ENCODE results near the gene VHLL.
"Not testable (repeated sequence)": the region's sequence is repeated elsewhere in the genome, so short reads cannot be mapped to it uniquely, and the experiment has no call there.

The VHLL gene

DNA sequence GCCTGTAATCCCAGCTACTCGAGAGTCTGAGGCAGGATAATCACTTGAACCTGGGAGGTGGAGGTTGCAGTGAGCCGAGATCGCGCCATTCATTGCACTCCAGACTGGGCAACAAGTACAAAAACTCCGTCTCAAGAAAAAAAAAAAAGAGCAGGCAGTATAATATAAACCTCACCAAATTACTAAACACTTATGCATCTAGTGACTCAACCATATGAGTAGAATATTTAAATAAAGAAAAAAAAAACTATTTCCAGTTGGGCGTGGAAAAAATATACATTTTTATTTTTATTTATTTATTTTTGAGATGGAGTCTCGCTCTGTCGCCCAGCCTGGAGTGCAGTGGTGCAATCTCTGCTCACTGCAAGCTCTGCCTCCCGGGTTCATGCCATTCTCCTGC, 24.1 kb upstream of the VHLL start:
- H3K9ac ChIP-seq (ENCODE audit: low read length); H3K4me3 ChIP-seq (ENCODE audit: low read depth, low read length); H3K9me3 ChIP-seq (ENCODE audit: control insufficient read depth, insufficient read depth, low read depth, low read length); H3K4me1 ChIP-seq (ENCODE audit: control insufficient read depth, insufficient read depth, low read length); H3K27ac ChIP-seq (ENCODE audit: low read depth, low read length); H3K27me3 ChIP-seq (ENCODE audit: control insufficient read depth, insufficient read depth, low read length): not testable (repeated sequence)
- peaks cover 83% of the 10 kb centered on the region for H3K36me3 ChIP-seq (ENCODE audit: control insufficient read depth, insufficient read depth, low read length)

DNA sequence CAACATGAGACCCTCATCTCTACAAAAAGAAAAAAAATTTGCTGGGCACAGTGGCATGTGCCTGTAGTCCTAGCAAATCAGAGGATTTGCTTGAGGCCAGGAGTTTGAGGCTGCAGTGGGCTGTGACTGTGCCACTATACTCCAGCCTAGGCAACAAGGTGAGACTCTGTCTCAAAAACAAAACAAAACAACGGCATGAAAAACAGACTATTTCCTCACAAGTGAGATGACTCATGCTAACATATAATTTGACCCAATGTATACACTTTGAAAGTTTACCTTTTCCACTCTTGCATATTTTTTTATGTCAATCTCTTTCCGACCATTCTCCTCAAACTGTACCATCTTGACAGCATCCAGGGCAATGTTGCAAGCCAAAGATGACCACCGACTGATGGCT, 21.5 kb upstream of the VHLL start:
- Histone ChIP-seq H3K27me3 (ENCODE audit: control insufficient read depth, insufficient read depth, low read length) (no peaks in the 10 kb centered on the region), H3K4me1 (ENCODE audit: control insufficient read depth, insufficient read depth, low read length) (no peaks in the 10 kb centered on the region), H3K9ac (ENCODE audit: low read length) (no peak overlapping the region), H3K4me3 (ENCODE audit: low read depth, low read length) (no peak overlapping the region), H3K36me3 (ENCODE audit: control insufficient read depth, insufficient read depth, low read length) (peaks cover 92% of the 10 kb centered on the region), H3K9me3 (ENCODE audit: control insufficient read depth, insufficient read depth, low read depth, low read length) (no peaks in the 10 kb centered on the region), H3K27ac (ENCODE audit: low read depth, low read length) (no peak overlapping the region)

DNA sequence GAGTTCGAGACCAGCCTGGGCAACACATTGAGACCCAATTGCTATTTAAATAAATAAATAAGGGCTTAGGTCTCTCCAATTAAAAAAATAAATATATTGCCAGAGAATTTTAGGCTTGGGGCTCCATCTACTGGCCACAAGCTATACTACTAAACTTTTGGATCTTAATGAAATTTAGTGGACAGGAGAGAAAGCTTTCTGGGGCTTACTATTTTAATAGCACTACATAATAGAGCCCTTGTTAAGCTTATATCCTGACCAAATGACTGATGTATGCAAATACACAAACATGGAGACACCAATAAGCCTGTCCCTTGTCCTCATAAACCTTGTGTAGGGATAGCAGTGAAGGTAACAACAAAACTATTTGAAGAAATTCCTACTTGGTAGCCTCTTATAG, 20.6 kb upstream of the VHLL start:
- Histone ChIP-seq H3K9ac (ENCODE audit: low read length) (no peak overlapping the region), H3K36me3 (ENCODE audit: control insufficient read depth, insufficient read depth, low read length) (peaks cover 92% of the 10 kb centered on the region), H3K4me1 (ENCODE audit: control insufficient read depth, insufficient read depth, low read length) (no peaks in the 10 kb centered on the region), H3K4me3 (ENCODE audit: low read depth, low read length) (no peak overlapping the region), H3K9me3 (ENCODE audit: control insufficient read depth, insufficient read depth, low read depth, low read length) (no peaks in the 10 kb centered on the region), H3K27ac (ENCODE audit: low read depth, low read length) (no peak overlapping the region), H3K27me3 (ENCODE audit: control insufficient read depth, insufficient read depth, low read length) (no peaks in the 10 kb centered on the region)

DNA sequence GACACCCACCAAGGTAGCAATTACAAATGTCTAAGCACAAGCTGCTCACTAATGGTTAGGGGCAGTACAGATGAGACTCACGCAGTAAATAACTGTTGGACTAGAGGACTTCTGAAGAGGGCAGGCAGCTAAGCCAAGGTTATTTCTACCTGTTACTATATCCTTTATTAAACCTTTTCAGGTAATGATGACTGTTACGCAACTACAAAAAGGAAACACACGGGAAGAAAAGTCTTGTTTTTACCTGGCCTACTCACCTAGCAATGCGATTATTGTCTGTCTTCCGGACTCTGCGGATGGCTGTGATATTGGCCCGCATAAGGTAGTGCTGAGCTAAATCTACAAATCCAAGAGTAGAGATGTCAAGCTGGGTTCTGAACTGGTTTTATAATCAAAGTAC, 17.8 kb upstream of the VHLL start:
- Histone ChIP-seq H3K36me3 (ENCODE audit: control insufficient read depth, insufficient read depth, low read length) (peaks cover 94% of the 10 kb centered on the region), H3K9ac (ENCODE audit: low read length) (no peak overlapping the region), H3K9me3 (ENCODE audit: control insufficient read depth, insufficient read depth, low read depth, low read length) (no peaks in the 10 kb centered on the region), H3K27ac (ENCODE audit: low read depth, low read length) (no peak overlapping the region), H3K4me1 (ENCODE audit: control insufficient read depth, insufficient read depth, low read length) (no peaks in the 10 kb centered on the region), H3K27me3 (ENCODE audit: control insufficient read depth, insufficient read depth, low read length) (no peaks in the 10 kb centered on the region), H3K4me3 (ENCODE audit: low read depth, low read length) (no peak overlapping the region)

DNA sequence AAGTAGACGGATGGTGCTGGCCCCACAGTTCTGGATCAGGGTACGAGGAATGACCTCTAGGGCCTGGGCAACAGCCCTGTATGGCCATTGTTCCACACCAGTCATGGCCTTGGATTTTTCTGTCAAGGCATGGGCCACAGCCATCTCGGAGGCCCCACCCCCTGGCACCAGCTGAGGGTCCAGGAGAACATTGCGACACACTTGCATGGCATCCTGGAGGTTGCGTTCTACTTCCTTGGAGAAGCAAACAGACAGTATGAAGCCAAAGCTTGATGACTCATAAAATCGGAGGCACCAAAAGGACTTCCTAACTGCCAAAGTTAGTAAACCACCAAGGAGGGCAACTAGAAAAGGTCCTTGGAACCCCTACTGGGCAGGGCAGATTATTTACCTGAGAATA, 11.9 kb upstream of the VHLL start:
- H3K4me3 ChIP-seq (ENCODE audit: low read depth, low read length), result no peak overlapping the region
- no peak overlapping the region for H3K27ac ChIP-seq (ENCODE audit: low read depth, low read length)
- no peaks in the 10 kb centered on the region for H3K27me3 ChIP-seq (ENCODE audit: control insufficient read depth, insufficient read depth, low read length)
- peaks cover 93% of the 10 kb centered on the region for H3K36me3 ChIP-seq (ENCODE audit: control insufficient read depth, insufficient read depth, low read length)
- H3K4me1 ChIP-seq (ENCODE audit: control insufficient read depth, insufficient read depth, low read length), result no peaks in the 10 kb centered on the region
- H3K9ac ChIP-seq (ENCODE audit: low read length), result no peak overlapping the region
- no peaks in the 10 kb centered on the region for H3K9me3 ChIP-seq (ENCODE audit: control insufficient read depth, insufficient read depth, low read depth, low read length)

DNA sequence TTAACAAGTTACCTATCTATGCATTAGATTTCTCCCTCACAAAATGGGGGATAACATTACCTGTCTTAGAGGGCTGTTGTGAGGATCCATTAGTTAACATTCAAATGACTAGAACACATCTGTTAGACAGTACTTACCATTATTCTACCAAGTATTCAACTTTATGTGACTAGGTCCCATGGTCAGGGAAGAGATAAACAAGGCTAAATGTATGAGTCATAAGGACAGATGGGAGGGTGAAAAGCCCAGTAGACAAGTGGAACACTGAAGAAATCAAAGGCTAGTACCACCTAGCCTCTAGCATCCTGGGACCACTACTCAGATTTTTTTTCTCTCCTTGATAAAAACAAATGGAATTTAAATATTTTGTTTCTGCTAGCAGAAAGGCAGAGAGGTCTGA, 9.0 kb upstream of the VHLL start:
- Histone ChIP-seq H3K36me3 (ENCODE audit: control insufficient read depth, insufficient read depth, low read length) (peaks cover 82% of the 10 kb centered on the region), H3K27me3 (ENCODE audit: control insufficient read depth, insufficient read depth, low read length) (no peaks in the 10 kb centered on the region), H3K27ac (ENCODE audit: low read depth, low read length) (no peak overlapping the region), H3K4me3 (ENCODE audit: low read depth, low read length) (no peak overlapping the region), H3K9ac (ENCODE audit: low read length) (no peak overlapping the region), H3K4me1 (ENCODE audit: control insufficient read depth, insufficient read depth, low read length) (no peaks in the 10 kb centered on the region), H3K9me3 (ENCODE audit: control insufficient read depth, insufficient read depth, low read depth, low read length) (no peaks in the 10 kb centered on the region)

DNA sequence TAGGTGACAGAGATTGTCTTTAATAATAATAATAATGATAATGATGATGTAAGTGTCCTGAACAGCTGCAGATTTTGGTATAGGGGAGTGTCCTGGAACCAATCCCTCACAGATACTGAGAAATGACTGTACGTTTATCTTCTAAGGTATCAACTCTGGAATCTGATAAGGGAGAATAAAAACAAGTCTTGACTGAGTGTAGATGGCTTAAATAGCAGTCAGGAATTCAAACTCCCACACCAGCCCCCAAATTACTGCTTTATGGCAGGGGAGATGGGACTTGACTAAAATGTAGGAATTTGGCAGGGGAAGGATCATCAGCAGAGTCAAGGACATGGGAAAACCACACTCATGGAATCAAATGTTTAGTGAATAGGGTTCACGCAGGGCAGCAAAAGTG, 6.1 kb upstream of the VHLL start:
- H3K36me3 ChIP-seq (ENCODE audit: control insufficient read depth, insufficient read depth, low read length), result peaks cover 59% of the 10 kb centered on the region
- H3K4me1 ChIP-seq (ENCODE audit: control insufficient read depth, insufficient read depth, low read length), result no peaks in the 10 kb centered on the region
- no peak overlapping the region for H3K27ac ChIP-seq (ENCODE audit: low read depth, low read length)
- H3K9ac ChIP-seq (ENCODE audit: low read length), result no peak overlapping the region
- no peaks in the 10 kb centered on the region for H3K9me3 ChIP-seq (ENCODE audit: control insufficient read depth, insufficient read depth, low read depth, low read length)
- no peaks in the 10 kb centered on the region for H3K27me3 ChIP-seq (ENCODE audit: control insufficient read depth, insufficient read depth, low read length)
- H3K4me3 ChIP-seq (ENCODE audit: low read depth, low read length), result no peak overlapping the region

DNA sequence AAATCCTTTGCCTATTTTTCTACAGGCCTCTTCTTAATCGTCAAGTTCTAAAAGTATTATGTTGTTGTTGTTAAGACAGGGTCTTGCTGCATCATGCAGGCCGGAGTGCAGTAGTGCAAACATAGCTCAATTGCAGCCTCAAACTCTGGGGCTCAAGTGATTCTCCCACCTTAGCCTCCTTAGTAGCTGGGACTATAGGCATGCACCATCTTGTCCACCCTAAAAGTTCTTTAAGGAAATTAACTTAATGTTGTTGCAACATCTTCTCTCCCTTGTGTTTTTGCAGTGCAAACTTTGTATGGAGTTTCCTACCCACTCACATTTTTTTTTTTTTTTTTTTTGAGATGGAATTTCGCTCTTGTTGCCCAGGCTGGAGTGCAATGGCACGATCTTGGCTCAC, 4.1 kb upstream of the VHLL start:
- Histone ChIP-seq H3K9me3 (ENCODE audit: control insufficient read depth, insufficient read depth, low read depth, low read length) (no peaks in the 10 kb centered on the region), H3K9ac (ENCODE audit: low read length) (no peak overlapping the region), H3K36me3 (ENCODE audit: control insufficient read depth, insufficient read depth, low read length) (peaks cover 39% of the 10 kb centered on the region), H3K4me3 (ENCODE audit: low read depth, low read length) (no peak overlapping the region), H3K27ac (ENCODE audit: low read depth, low read length) (no peak overlapping the region), H3K4me1 (ENCODE audit: control insufficient read depth, insufficient read depth, low read length) (no peaks in the 10 kb centered on the region), H3K27me3 (ENCODE audit: control insufficient read depth, insufficient read depth, low read length) (no peaks in the 10 kb centered on the region)

DNA sequence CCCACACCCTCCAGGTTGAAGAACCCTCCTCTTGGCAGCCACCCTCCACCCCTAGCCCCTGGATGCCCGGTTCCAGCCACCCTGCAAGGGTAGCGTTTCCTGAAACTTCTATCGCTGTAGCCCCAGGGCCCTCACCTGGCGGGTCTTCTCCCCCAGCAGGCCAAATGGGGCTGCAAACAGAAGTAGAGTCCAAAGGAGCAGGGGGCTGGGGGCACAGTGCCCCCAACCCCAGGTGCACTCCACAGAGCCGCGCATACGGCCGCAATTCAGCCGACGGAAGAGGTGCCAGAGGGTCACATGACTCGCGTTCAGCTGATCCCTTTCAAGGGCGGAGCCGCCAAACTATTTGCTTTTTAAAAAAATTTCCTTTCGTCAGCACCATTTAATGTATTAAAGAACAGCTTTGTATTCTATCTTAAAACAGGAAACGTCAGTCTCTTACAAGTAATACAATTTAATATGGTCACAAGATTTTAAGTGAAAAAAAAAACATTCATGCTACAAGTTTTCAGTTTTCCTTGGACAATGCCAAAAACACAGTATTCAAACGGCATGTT, 3.6 kb downstream of the VHLL start, which contains the start of gene GLMP:
GLMP (minus strand) TSS at position 289 of the 557 bp plus-strand sequence; CDS start at position 255, 34 bp downstream.
- H3K27me3 ChIP-seq (ENCODE audit: control insufficient read depth, insufficient read depth, low read length), result no peaks in the 10 kb centered on the region
- no peak within 1 kb of the TSS for H3K27ac ChIP-seq (ENCODE audit: low read depth, low read length)
- peak within 1 kb of the TSS; percentile 66 for H3K9ac ChIP-seq (ENCODE audit: low read length)
- H3K4me3 ChIP-seq (ENCODE audit: low read depth, low read length), result peak within 1 kb of the TSS; percentile 88
- H3K36me3 ChIP-seq (ENCODE audit: control insufficient read depth, insufficient read depth, low read length), result peaks cover 15% of the 10 kb centered on the region; the same call in 1 of the 2 replicates
- peaks cover 13% of the 10 kb centered on the region for H3K4me1 ChIP-seq (ENCODE audit: control insufficient read depth, insufficient read depth, low read length)
- H3K9me3 ChIP-seq (ENCODE audit: control insufficient read depth, insufficient read depth, low read depth, low read length), result no peaks in the 10 kb centered on the region

DNA sequence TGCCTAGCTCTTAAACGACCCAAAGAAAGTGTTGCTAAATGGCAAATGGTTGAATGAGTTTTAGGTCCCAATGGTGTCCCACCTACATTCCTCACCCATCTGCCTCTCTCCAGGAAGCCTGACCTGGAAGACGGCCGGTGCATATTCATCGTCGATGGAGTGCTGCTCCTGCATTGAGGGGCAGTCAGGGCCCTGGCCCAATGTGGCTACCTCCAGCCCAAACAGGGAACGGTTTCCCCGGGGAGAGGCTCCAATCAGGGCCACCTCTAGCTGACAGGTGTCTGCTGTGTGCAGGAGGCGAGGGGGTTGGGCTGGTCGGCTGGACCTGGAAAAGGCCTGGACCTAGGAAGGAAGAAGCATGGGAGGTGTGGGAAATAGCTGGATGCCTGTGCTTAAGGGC, 5.2 kb downstream of the VHLL start:
- H3K4me1 ChIP-seq (ENCODE audit: control insufficient read depth, insufficient read depth, low read length), result peaks cover 13% of the 10 kb centered on the region

DNA sequence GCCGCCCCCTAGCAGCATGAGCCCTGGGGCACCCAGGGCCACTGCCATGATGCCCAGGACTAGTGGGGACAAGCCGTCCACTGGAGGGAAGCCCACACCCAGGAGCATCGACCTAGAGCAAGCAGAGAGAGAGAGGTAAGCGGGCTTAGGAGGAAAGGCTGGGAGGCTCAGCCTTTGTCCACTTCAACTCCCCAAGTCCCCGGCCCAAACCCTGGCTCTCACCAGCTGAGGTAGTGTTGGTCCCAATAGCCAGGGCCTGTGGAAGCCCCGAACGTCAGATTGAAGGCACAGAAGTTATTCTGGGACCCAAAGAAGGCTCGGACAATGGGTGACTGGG, 6.0 kb downstream of the VHLL start:
- H3K4me3 ChIP-seq (ENCODE audit: low read depth, low read length), result no peak overlapping the region
- H3K4me1 ChIP-seq (ENCODE audit: control insufficient read depth, insufficient read depth, low read length), result peaks cover 13% of the 10 kb centered on the region
- no peak overlapping the region for H3K9ac ChIP-seq (ENCODE audit: low read length)
- H3K9me3 ChIP-seq (ENCODE audit: control insufficient read depth, insufficient read depth, low read depth, low read length), result no peaks in the 10 kb centered on the region
- H3K27ac ChIP-seq (ENCODE audit: low read depth, low read length), result no peak overlapping the region
- H3K36me3 ChIP-seq (ENCODE audit: control insufficient read depth, insufficient read depth, low read length), result peaks cover 17% of the 10 kb centered on the region
- no peaks in the 10 kb centered on the region for H3K27me3 ChIP-seq (ENCODE audit: control insufficient read depth, insufficient read depth, low read length)

More for the DNA sequence above, 5.2 kb downstream of the VHLL start:
- no peaks in the 10 kb centered on the region for H3K9me3 ChIP-seq (ENCODE audit: control insufficient read depth, insufficient read depth, low read depth, low read length)
- H3K9ac ChIP-seq (ENCODE audit: low read length), result no peak overlapping the region
- H3K27me3 ChIP-seq (ENCODE audit: control insufficient read depth, insufficient read depth, low read length), result no peaks in the 10 kb centered on the region
- H3K4me3 ChIP-seq (ENCODE audit: low read depth, low read length), result no peak overlapping the region
- no peak overlapping the region for H3K27ac ChIP-seq (ENCODE audit: low read depth, low read length)
- H3K36me3 ChIP-seq (ENCODE audit: control insufficient read depth, insufficient read depth, low read length), result peaks cover 17% of the 10 kb centered on the region

Data from HUES6 (cell line).